Measurements from ENCODE around the gene LYRM4.

The LYRM4 gene

DNA sequence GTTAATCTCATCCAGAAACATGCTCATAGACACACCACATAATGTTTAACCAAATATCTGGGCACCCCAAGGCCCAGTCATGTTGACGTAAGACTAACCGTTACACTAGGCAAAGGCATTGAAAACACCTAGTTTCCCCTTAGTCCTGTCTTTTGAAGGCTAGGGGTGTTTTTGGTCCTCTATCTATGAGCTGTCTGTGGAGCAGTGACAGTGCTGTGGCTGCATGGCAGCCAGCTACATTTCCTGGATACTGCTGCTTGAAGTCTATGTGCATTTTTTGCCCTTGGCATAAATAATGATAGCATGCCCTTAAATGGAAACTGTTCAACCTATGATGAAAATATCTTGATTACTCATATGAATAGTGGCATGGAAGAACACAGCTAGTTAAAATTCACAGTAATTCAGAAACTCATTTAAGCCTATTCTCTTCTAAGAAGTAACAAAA is 19.2 kb upstream of the LYRM4 start:
- no peak for DNase-seq

DNA sequence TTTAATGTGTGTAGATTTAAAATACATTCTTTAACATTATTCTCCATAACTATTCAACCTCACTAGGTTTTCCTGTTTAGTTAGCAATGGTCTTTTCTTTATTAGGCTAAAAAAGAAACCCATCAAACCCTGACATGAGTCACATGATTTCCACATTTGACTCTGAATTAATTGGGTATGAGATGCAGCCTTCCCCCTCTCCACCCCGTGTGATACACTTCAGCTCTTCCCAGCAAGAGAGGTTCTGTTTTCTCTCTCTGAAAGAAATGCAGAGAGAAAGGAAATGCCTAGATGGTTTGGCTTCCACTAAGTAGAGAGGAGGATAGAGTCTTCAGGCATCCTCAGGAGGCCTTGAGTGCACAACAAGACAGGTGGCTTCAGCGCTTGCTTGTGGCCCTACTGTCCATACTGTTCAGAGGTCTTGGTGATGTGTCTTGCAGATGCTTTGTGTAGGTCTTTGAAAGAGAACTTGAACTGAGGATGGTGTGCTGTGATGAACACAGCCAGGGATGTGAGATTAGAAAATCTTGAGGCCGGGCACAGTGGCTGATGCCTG is 17.9 kb upstream of the LYRM4 start:
- no peak for DNase-seq

- DNase-seq = no peak
Observed at GRCh38 chr6:5278047-5278446, 17.3 kb upstream of the LYRM4 start.

GRCh38 chr6:5277589-5277988 is 16.8 kb upstream of the LYRM4 start:
- DNase-seq = no peak

- no peak for DNase-seq
Observed at GRCh38 chr6:5276581-5276980, 15.8 kb upstream of the LYRM4 start.

DNA sequence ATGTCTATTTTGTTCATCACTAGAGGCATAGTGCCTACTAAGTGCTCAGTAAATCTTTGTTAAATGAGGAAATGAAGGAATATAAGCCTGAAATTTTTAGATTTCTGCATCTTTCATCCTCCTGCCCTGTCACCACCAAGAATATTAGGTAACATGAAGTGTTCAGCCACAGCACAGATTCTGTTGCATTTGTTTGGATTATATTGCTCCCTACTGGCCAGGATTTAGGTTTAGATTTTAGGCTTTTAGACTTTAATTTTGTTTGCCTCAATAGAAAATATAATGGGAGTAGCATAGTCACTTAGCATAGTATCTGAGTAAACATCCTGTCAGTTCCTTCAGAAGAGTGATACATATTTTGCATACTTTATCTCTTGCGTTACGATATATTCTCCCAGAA is 14.7 kb upstream of the LYRM4 start:
- no peak for DNase-seq

DNA sequence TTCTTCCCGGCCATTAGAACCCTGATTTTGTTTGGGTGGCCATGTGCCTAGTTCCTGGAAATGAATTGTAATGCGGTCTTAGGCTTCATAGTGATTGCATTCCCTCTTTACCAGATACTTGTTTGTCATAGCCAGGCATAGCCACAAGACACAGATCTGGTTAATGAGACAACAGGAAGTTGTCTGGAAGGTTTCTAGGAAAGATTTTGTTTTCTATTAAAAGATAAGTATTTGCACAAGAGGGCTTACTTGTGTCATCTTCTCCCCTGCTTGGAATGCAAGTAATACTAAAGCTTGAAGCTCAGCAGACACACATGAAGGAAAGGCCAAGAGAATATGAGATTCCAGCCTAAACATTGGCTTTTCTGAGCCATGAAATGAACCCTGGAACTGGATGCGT is 13.5 kb upstream of the LYRM4 start:
- DNase-seq = no peak

DNA sequence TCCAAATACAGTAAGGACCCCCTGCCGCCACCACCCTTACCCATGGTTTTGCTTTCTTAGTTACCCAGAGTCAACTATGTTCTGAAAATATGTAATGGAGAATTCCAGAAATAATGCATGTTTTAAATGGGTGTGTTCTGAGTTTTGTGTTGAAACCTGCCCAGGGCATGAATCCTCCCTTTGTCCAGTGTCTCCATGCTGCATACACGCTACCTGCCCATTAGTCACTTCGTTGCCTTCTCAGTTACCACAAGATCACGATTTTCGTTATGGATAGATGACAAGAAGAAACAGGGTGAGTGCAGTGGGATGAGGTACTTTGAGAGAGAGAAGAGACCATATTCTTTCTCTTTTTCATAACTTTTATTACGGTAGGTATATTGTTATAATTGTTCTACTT is 11.2 kb upstream of the LYRM4 start:
- DNase-seq = no peak

GRCh38 chr6:5270093-5270680 is 9.4 kb upstream of the LYRM4 start:
- no peak for DNase-seq

GRCh38 chr6:5266423-5266822 is 5.7 kb upstream of the LYRM4 start:
- no peak for DNase-seq

- DNase-seq = no peak
Observed at GRCh38 chr6:5261545-5262109, 877 bp upstream of the LYRM4 start.

GRCh38 chr6:5260111-5260620 is 584 bp downstream of the LYRM4 start:
- peak; percentile 56 to 66 (median 62) for DNase-seq

DNA sequence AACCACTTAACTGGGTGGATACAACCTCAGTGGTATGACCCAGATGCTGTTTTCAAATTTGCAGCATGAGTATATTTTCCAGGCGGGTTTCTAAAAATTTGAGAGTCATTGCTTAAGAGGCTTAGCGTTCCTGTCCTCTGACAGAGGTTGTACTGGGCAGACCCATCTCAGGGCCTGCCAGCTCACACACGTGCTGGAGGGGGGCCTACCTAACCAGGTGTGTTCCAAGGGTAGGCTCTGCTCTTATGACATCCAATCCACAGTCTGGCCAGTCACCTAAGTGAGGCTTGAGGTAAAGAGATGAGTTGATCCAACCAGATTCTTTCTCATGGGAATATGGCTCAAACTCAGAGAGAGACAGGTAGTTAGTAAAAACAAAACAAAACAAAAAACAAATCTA is 1.3 kb downstream of the LYRM4 start:
- DNase-seq = no peak

DNA sequence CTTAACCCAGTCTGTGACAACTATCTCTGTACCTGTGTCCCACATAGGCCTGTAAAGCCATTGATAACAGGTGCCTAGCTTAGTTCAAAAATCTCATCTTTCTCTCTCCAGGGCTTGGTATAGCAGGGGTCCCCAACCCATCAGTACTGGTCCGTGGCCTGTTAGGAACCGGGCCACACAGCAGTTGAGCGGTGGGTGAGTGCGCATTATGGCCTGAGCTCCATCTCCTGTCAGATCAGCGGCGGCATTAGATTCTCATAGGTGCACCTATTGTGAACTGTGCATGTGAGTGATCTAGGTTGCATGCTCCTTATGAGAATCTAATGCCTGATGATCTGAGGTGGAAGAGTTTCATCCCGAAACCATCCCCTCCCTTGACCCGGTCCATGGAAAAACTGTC is 3.4 kb downstream of the LYRM4 start:
- DNase-seq = no peak

DNA sequence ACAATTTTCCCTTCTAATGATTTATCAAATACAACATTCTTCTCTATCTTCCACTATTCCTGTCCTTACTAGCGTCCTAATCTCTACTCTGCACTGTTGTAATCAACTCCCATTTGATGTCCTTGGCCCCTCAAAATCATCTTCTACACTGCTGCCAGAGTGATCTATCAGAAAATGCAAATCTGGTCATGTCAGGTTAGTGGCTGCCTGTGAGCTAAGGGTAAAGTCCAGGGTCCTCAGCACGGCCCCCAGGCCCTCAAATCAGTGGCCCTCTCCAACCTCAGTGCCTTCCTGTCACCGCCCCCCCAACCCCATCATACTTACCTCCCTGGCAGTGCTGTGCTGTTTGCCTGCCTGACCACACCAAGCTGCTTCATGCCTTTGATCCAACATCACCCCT is 3.8 kb downstream of the LYRM4 start:
- DNase-seq = no peak

DNA sequence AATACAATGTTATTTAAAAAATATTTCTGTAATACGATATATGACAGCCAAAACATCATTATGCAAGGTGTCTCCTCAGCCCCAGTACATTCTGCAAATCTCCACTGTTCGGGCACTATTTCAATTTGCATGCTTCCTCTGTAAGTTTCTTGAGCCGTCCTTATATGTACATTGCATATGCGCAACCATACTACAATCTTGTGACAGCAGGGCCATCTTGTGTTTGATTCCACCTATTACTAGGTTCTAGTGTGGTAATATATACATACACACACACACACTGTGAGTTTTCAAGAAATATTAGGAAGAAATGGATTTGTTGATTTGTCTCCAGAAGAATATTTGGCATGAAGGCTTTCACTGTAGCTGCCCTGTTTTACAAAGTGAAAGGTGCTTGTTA is 9.8 kb downstream of the LYRM4 start:
- no peak for DNase-seq

DNA sequence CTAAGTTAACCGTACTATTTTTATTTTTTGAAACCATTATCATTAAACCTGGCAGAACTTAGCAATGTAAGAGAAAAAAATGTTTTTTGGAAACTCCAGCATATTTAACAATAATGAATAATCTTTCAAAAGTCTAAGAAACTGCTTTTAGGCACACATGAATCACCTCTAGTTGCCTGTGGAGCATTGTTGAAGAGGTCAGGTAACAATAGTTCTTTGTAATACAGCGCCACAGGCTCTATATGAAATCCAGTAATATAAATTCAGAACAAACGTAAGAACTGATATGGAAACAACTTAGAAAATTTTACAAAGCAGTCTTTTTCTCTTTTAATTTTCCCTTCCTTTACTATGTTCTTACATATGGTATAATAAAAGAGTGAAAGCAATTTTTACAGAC is 10.3 kb downstream of the LYRM4 start:
- DNase-seq = no peak

- DNase-seq = no peak
Observed at GRCh38 chr6:5249451-5250122, 11.2 kb downstream of the LYRM4 start.

DNA sequence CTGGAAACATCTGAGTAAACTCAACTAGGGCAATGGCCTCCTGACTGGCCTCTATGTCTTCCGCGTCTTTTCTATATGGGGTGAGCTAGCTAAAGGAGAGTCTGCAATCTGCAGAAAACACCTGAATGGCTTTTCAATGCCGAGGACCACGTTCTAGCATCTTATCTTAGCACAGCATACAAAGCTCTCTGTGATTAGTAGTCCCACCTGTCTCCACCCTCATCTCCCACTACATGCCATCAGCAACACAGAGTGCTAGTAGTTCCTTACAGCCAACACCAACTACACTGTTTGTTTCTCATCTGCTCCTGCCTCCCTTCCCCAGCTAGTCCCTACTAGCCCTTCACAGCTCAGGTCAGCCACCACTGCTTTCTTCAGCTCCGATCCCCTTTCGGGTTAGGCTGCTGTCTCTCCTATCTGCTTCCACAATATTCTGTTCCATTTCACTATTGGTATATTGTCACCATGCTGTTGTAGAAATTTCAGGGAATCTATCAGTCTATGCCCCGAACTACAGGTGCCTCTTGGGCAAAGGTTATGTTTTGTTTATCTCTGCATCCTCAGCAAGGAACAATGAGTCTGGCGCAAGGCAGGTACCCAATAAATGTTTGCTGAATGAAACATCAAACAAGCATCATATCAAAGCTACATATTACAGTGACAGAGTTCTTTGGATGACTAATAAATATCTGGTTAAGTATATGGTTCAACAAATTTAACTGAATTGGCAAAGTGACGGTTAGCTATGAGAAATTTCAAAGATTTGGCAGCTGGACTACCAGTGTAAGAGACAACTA is 12.2 kb downstream of the LYRM4 start:
- DNase-seq = no peak

DNA sequence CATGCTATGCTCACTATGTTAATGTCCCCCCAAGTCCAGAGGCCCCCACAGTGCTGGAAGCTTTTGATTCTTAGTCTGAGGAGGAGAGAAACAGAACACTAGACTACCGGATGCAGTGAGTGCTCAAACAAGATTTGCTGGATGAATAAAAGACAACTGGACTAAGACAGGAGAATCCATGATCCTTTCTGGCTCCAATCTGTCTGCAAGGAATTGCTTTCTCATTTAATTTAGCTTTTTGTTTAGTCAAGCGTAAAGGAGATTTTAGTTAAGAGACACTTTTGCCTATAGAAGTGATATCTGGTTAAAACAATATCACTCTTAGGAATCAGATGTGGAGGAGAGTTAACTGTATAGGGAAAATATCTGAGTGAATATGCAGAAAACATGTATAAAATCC is 13.5 kb downstream of the LYRM4 start:
- DNase-seq = no peak

DNA sequence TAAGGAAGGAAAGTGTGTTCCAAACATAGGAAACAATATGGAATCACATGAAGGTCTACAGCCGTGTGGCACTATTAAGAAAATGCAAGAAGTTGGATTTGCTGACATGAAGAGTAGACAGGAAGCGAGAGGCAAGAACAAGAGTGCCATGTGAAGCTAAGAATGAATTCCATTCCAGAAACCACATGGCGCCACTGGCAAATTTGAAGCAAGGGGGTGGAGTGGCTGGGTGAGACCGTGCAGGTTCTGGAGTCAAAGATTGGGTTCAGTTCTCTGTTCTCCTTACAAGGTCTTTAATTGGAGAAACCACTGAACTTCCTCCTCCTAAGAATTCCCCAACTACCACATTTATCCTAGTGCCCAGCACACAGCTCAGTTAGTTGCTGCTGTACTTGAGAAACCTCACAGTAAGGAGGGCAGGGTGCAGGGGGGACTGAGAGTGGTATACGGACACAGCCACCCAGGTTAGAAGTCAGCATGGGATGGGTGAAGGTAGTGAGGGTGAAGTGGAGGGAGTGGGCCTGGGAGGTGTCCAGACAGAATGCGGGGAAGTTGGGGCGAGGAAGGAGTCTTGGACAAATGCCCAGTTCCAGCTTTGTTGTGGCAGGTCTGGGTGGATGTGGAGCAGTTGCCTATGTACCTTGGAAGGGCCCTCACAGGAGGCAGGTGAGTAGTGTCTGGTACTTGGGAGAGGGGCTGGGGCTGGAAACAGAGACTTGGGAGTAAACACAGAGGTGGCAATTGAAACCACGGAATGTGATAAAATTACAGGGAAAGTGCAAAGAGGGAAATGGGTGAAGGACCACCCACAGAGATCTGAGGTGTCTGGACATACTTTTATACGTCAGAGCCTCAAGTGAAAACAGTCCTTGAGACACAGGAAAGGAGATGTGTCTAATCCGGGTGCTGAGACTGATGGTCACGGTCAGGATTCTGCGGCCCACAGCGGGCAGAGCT is 14.3 kb downstream of the LYRM4 start:
- no peak for DNase-seq

DNA sequence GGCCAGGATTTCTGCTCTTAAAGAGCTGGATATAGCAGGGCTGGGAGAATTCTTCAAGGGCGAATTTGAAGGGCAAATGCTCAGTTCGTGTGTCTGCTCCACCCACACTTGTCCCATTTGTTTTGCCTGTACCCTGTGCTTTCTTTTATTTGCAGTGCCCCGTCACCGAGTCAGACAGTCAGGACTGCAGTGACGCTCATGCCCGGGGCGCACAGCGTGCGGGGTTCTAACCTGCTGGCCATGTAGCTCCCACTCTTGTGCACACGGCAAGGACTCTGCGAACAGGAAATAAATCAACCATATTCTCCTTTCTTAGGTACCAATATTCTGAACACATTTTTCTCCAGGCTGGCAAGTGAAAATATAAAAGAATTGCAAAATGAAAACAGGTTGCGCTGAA is 17.7 kb downstream of the LYRM4 start:
- DNase-seq = no peak

Data from activated naive CD4-positive, alpha-beta T cell (primary cell).